GM12875 (cell line): Measurements from ENCODE around the gene KCNJ15.

Source experiments
- H3K4me3 ChIP-seq: one replicate; pipeline ENCODE4 v1.5.1; 2011; ENCODE audit warnings: low read depth, low read length, control low read depth
- CTCF ChIP-seq: IDR thresholded peaks from 2 replicates; pipeline ENCODE4 v1.5.1; 2011; ENCODE audit warnings: low read depth, mild to moderate bottlenecking, control low read depth, inconsistent platforms, low read length, moderate library complexity, borderline replicate concordance; ENCODE audit not compliant: insufficient read depth

The KCNJ15 gene

GRCh38 chr21:38343691-38344090 lies 86.9 kb downstream of the KCNJ15 start:
- TF ChIP-seq CTCF = no peak

GRCh38 chr21:38346286-38346685 lies 89.5 kb downstream of the KCNJ15 start:
- no peak overlapping the region for H3K4me3 ChIP-seq
- TF ChIP-seq CTCF = no peak

More at GRCh38 chr21:38343691-38344090, 86.9 kb downstream of the KCNJ15 start:
- no peak overlapping the region for H3K4me3 ChIP-seq

- H3K4me3 ChIP-seq = no peak overlapping the region
- TF ChIP-seq CTCF = no peak
Measured at GRCh38 chr21:38349111-38349746, 92.4 kb downstream of the KCNJ15 start.

- no peak for TF ChIP-seq CTCF
- H3K4me3 ChIP-seq = no peak overlapping the region
Measured at GRCh38 chr21:38349977-38350376, 93.2 kb downstream of the KCNJ15 start.

- H3K4me3 ChIP-seq = no peak overlapping the region
- no peak for TF ChIP-seq CTCF
Measured at GRCh38 chr21:38350684-38351083, 93.9 kb downstream of the KCNJ15 start.

- no peak for TF ChIP-seq CTCF
Measured at GRCh38 chr21:38351176-38351959, 94.6 kb downstream of the KCNJ15 start.

More at GRCh38 chr21:38351176-38351959, 94.6 kb downstream of the KCNJ15 start:
- H3K4me3 ChIP-seq = no peak overlapping the region
